Gastrocnemius medialis (tissue), 4 donors: ENCODE measurements around the gene ZNF230. TPM values are rescaled to one million over a fixed set of nuclear protein-coding genes. Genes with fewer than 3 reads are reported as not detected.
A peak's percentile ranks its signal among the peaks of the same experiment; 100 is the strongest.

Source experiments
- ATAC-seq, 2 donors: fragments of 150-250 bp; one replicate each; pipeline ENCODE4 v1.9.1; 2016
- DNase-seq, 2 donors: peaks; one replicate each; pipeline ENCODE4 v3.0.0-alpha.2; 2019
- H3K27ac ChIP-seq, 4 donors: fragments of 200-600 bp; sonication (generic); 1 replicate in 1 of 4; 2 replicates in 3 of 4; pipeline ENCODE4 v1.5.1; 2016 to 2018; ENCODE audit warnings: mild to moderate bottlenecking in 2 of 4, moderate library complexity in 1 of 4
- H3K27me3 ChIP-seq, 3 donors: fragments of 200-600 bp; sonication (generic) in 2 of 3; 1 replicate in 1 of 3; 2 replicates in 2 of 3; pipeline versions ENCODE4 v1.5.1 to v1.6.0; 2016 to 2019; ENCODE audit warnings: mild to moderate bottlenecking in 1 of 3, moderate library complexity in 1 of 3
- H3K36me3 ChIP-seq, 2 donors: fragments of 200-600 bp; sonication (generic) in 1 of 2; one replicate each; pipeline ENCODE4 v1.5.1; 2017 to 2018
- H3K4me1 ChIP-seq, 2 donors: fragments of 200-600 bp; sonication (generic) in 1 of 2; one replicate each; pipeline ENCODE4 v1.5.1; 2016 to 2017; ENCODE audit warnings: mild to moderate bottlenecking in 2 of 2
- H3K4me3 ChIP-seq, 4 donors: fragments of 200-600 bp; sonication (generic) in 3 of 4; 1 replicate in 1 of 4; 2 replicates in 3 of 4; pipeline ENCODE4 v1.5.1; 2016 to 2019; ENCODE audit warnings: mild to moderate bottlenecking in 2 of 4
- H3K9me3 ChIP-seq, 3 donors: fragments of 200-600 bp; sonication (generic) in 2 of 3; 1 replicate in 1 of 3; 2 replicates in 2 of 3; pipeline ENCODE4 v1.5.1; 2016 to 2019
- POLR2A ChIP-seq, 2 donors: fragments of 450-650 bp; IDR thresholded peaks; one replicate each; pipeline ENCODE4 v1.6.1; 2017; ENCODE audit warnings: antibody characterized with exemption in 2 of 2, mild to moderate bottlenecking in 2 of 2, moderate library complexity in 2 of 2
- in situ Hi-C, 4 donors: fragments of 200-750 bp; cut with MboI; loops; one replicate each; pipeline versions ENCODE4 v1.15.0 to v1.8.0; 2017; ENCODE audit warnings: low sequenced_read_pairs in 4 of 4
- intact Hi-C: fragments of 100-400 bp; cut with DNase I; formaldehyde crosslinking; loops from one replicate; pipeline ENCODE4 v1.15.1; 2023; ENCODE audit warnings: low total_unique reads
- total RNA-seq, 4 donors: library from RNA; depleted of rRNA; stranded (reverse); fragments of >200 nt; gene quantifications; one replicate each; pipeline versions ENCODE4 v1.1.0 to v1.2.3, GENCODE V29; 2016
- TF ChIP-seq, protein P1 (sequence below), 5 experiments: fragments of 450-650 bp in 3 of 5; fragments of 200-600 bp in 2 of 5; sonication (generic) in 2 of 5; IDR thresholded peaks in 4 of 5; conservative IDR thresholded peaks in 1 of 5; 1 replicate in 4 of 5; 2 replicates in 1 of 5; pipeline ENCODE4 v1.5.1; 2016 to 2019; ENCODE audit warnings: antibody characterized with exemption in 5 of 5, mild to moderate bottlenecking in 3 of 5, moderate library complexity in 3 of 5

Gene ZNF230
- total RNA-seq, 4 donors from 2014 or later: 0.78 to 4.5 (median 4.5) TPM; not detected in 1

DNA sequence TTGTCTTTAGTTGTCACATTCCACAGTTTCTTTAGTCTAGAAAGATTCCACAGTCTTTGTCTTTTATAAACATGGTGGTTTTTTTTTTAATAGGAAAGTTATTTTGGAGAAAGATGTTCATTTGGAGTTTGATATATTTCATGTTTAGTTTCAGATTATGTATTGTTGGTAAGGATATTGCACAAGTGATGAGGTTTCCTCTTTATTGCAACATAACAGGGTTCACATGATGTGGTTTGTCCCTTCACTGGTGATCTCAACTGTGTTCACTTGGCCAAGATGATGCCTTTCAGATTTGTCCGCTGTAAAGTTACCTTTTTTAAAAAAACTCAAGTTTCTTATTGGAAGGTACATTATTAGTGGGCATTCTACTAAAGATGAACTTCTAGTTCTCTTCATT is 3.2 kb downstream of the ZNF230 start:
- in situ Hi-C loops: loop anchor here in 2 of 4 donors (10.0 kb wide), 3 partner anchors 49 to 109 kb away; partner anchors contain the start of genes ZNF223 (in 1 of the 2), ZNF224 (in 1 of the 2) and ZNF225 (in 1 of the 2)
- H3K9me3 ChIP-seq: peaks cover 0 to 28% (median 22%) of the 10 kb centered on the region in 3 donors
- no peak for TF ChIP-seq POLR2A (IDR thresholded peaks at IDR 0.05)
- TF ChIP-seq, protein P1, sequence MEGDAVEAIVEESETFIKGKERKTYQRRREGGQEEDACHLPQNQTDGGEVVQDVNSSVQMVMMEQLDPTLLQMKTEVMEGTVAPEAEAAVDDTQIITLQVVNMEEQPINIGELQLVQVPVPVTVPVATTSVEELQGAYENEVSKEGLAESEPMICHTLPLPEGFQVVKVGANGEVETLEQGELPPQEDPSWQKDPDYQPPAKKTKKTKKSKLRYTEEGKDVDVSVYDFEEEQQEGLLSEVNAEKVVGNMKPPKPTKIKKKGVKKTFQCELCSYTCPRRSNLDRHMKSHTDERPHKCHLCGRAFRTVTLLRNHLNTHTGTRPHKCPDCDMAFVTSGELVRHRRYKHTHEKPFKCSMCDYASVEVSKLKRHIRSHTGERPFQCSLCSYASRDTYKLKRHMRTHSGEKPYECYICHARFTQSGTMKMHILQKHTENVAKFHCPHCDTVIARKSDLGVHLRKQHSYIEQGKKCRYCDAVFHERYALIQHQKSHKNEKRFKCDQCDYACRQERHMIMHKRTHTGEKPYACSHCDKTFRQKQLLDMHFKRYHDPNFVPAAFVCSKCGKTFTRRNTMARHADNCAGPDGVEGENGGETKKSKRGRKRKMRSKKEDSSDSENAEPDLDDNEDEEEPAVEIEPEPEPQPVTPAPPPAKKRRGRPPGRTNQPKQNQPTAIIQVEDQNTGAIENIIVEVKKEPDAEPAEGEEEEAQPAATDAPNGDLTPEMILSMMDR (IDR thresholded peaks at IDR 0.05 in 4 of 5, conservative IDR thresholded peaks at IDR 0.05 in 1 of 5): no peak
- DNase-seq (no peak), ATAC-seq (no peak)
- H3K4me1 ChIP-seq: peaks cover 7 to 15% of the 10 kb centered on the region in 2 donors
- H3K36me3 ChIP-seq: peaks cover 23 to 44% of the 10 kb centered on the region in 2 donors
- no peaks in the 10 kb centered on the region for H3K27me3 ChIP-seq
- H3K4me3 ChIP-seq: no peak overlapping the region
- intact Hi-C loops: no loop called here
- H3K27ac ChIP-seq: no peak overlapping the region

DNA sequence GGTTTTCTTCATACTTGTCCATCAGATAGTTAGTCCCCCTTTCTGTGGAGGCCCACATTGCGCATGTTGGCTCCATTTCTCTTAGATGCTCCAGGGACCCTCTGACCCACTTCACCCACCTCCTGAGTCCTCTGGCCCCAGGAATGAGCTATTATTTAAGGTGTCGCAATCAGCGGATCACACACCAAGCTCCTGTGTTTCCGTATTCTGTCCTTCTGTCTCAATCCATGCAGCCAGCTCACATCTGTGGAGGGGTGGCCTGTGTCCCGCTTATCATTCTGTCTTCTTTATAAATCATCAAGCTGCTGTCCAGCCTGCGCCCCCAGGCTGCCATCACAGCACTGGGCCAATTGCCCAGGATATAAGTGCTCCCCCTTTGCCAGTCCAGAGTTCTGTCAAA is 4.7 kb downstream of the ZNF230 start:
- TF ChIP-seq POLR2A (IDR thresholded peaks at IDR 0.05): no peak
- TF ChIP-seq, protein P1 (IDR thresholded peaks at IDR 0.05 in 4 of 5, conservative IDR thresholded peaks at IDR 0.05 in 1 of 5): no peak
- Histone ChIP-seq H3K9me3 (peaks cover 4 to 41% (median 24%) of the 10 kb centered on the region in 3 donors), H3K36me3 (peaks cover 36 to 59% of the 10 kb centered on the region in 2 donors), H3K4me3 (no peak overlapping the region), H3K4me1 (peaks cover under 1 to 9% of the 10 kb centered on the region in 2 donors), H3K27me3 (no peaks in the 10 kb centered on the region), H3K27ac (no peak overlapping the region)
- in situ Hi-C loops (loop anchor here in 2 of 4 donors (10.0 kb wide), 3 partner anchors 47 to 107 kb away; partner anchors contain the start of genes ZNF223 (in 1 of the 2), ZNF224 (in 1 of the 2) and ZNF225 (in 1 of the 2)), intact Hi-C loops (no loop called here)
- ATAC-seq (no peak), DNase-seq (no peak)

DNA sequence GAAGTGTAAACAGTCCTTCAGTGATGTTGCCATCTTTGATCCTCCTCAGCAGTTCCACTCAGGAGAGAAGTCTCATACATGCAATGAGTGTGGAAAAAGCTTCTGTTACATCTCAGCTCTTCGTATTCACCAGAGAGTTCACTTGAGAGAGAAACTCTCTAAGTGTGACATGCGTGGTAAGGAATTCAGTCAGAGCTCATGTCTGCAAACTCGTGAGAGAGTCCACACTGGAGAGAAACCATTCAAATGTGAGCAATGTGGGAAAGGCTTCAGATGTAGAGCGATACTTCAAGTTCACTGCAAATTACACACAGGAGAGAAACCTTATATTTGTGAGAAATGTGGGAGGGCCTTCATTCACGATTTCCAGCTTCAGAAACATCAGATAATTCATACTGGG is 7.7 kb downstream of the ZNF230 start:
- H3K9me3 ChIP-seq: peaks cover 4 to 44% (median 24%) of the 10 kb centered on the region in 3 donors
- no peak overlapping the region for H3K27ac ChIP-seq
- no peaks in the 10 kb centered on the region for H3K4me1 ChIP-seq
- DNase-seq (no peak), ATAC-seq (no peak)
- H3K36me3 ChIP-seq: peaks cover 38 to 61% of the 10 kb centered on the region in 2 donors
- no peak for TF ChIP-seq POLR2A (IDR thresholded peaks at IDR 0.05)
- TF ChIP-seq, protein P1 (IDR thresholded peaks at IDR 0.05 in 4 of 5, conservative IDR thresholded peaks at IDR 0.05 in 1 of 5): no peak
- peak overlapping the region in 1 of 4 donors; percentile 51 for H3K4me3 ChIP-seq
- intact Hi-C loops (no loop called here), in situ Hi-C loops (no loop called here)
- no peaks in the 10 kb centered on the region for H3K27me3 ChIP-seq

DNA sequence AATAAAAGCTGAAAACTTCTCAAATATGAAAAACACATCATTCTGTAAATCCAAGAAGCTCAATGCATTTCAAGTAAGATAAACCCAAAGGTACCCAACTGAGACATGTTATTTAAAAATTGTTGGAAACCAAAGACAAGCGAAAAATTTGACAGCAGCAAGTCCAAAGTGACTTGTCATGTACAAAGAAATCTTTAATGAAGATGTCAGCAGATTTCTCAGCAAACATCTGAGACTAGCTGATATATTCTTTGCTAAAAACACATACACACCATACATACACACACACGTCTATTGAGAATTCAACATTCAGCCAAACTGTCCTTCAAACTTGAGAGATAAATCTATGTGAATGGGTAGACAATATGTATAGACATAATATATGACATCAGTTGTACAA is 16.7 kb downstream of the ZNF230 start:
- intact Hi-C loops: no loop called here
- no peak for ATAC-seq

More for the DNA sequence above, 16.7 kb downstream of the ZNF230 start:
- in situ Hi-C loops: no loop called here
- TF ChIP-seq POLR2A (IDR thresholded peaks at IDR 0.05): no peak
- TF ChIP-seq, protein P1 (IDR thresholded peaks at IDR 0.05 in 4 of 5, conservative IDR thresholded peaks at IDR 0.05 in 1 of 5): no peak
- Histone ChIP-seq H3K4me3 (no peak overlapping the region), H3K36me3 (no peaks in the 10 kb centered on the region), H3K4me1 (no peaks in the 10 kb centered on the region), H3K27ac (no peak overlapping the region), H3K27me3 (no peaks in the 10 kb centered on the region), H3K9me3 (peaks cover 0 to 12% (median 0%) of the 10 kb centered on the region in 3 donors)
- DNase-seq: no peak
